ENCODE data around the gene RTP5. TPM values are rescaled to one million over a fixed set of nuclear protein-coding genes. Genes with fewer than 3 reads are reported as not detected.

The RTP5 gene
- total and polyA plus RNA-seq, 2 of the 8 experiments (the other 6 are each of a cell fraction or from before 2014, with no cell fraction given) = not detected

DNA sequence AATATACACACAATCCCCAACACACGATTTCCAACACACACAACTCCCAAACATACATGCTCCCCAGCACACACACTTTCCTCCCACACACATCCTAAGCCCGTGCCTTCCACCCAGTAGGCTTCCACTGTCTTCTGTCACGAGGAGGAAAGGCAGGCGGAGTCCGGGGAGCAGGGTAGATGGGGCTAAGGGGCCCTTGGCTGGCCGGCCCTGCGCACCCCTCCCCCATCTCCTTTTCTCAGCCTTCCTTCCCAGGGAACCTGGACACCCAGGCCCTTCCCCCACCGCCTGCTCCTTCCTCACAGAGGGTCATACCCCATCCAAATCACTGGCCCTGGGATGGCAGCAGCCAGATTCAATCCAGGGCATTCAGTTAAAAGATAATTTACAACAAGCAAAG, 7.4 kb upstream of the RTP5 start (continued):
- TF ChIP-seq EZH2 (IDR thresholded peaks at IDR 0.05; ENCODE audit: low read depth, low read length, severe bottlenecking) (no peak), HDAC6 (IDR thresholded peaks at IDR 0.05; ENCODE audit: low read depth, low read length) (no peak), YY1 (IDR thresholded peaks at IDR 0.05; ENCODE audit: low read depth, low read length) (no peak), POU5F1 (IDR thresholded peaks at IDR 0.05; ENCODE audit: low read depth, low read length) (no peak), MAFK (IDR thresholded peaks at IDR 0.05; ENCODE audit: low read depth, low read length) (no peak), FOSL1 (IDR thresholded peaks at IDR 0.05; ENCODE audit: insufficient read depth, low read depth, low read length) (no peak)
- TF ChIP-seq, protein P1, sequence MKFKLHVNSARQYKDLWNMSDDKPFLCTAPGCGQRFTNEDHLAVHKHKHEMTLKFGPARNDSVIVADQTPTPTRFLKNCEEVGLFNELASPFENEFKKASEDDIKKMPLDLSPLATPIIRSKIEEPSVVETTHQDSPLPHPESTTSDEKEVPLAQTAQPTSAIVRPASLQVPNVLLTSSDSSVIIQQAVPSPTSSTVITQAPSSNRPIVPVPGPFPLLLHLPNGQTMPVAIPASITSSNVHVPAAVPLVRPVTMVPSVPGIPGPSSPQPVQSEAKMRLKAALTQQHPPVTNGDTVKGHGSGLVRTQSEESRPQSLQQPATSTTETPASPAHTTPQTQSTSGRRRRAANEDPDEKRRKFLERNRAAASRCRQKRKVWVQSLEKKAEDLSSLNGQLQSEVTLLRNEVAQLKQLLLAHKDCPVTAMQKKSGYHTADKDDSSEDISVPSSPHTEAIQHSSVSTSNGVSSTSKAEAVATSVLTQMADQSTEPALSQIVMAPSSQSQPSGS (IDR thresholded peaks at IDR 0.05; ENCODE audit: low read length) = no peak
